GM12878 (cell line): ENCODE measurements around the gene CKS1B. TPM values are rescaled to one million over a fixed set of nuclear protein-coding genes. Genes with fewer than 3 reads are reported as not detected.

Experiments
- MYB ChIP-seq: fragments of 150-350 bp; IDR thresholded peaks from 2 replicates; pipeline ENCODE4 v1.6.1; 2014; ENCODE audit warnings: mild to moderate bottlenecking, low read depth, low read length, borderline replicate concordance
- NFXL1 ChIP-seq: fragments of 450-650 bp; IDR thresholded peaks from 2 replicates; pipeline ENCODE4 v1.6.1; 2017; ENCODE audit warnings: antibody characterized with exemption, mild to moderate bottlenecking, borderline replicate concordance
- PAX8 ChIP-seq: fragments of 450-650 bp; IDR thresholded peaks from 2 replicates; pipeline ENCODE4 v1.6.1; 2017; ENCODE audit warnings: mild to moderate bottlenecking, moderate library complexity
- RCOR1 ChIP-seq: conservative IDR thresholded peaks from 2 replicates; pipeline ENCODE4 v1.6.1; 2012; ENCODE audit warnings: low read depth, low read length, improper control_type of control experiment
- SIX5 ChIP-seq: IDR thresholded peaks from 2 replicates; pipeline ENCODE4 v1.6.1; 2011; ENCODE audit warnings: mild to moderate bottlenecking, low read depth, low read length, moderate library complexity; ENCODE audit not compliant: severe bottlenecking
- SMAD1 ChIP-seq: fragments of 450-650 bp; IDR thresholded peaks from 2 replicates; pipeline ENCODE4 v1.6.1; 2018; ENCODE audit warnings: mild to moderate bottlenecking, low read depth; ENCODE audit not compliant: partially characterized antibody
- SMARCA5 ChIP-seq: fragments of 450-650 bp; IDR thresholded peaks from 2 replicates; pipeline ENCODE4 v1.6.1; 2017; ENCODE audit warnings: mild to moderate bottlenecking
- TAF1 ChIP-seq: IDR thresholded peaks from 2 replicates; pipeline ENCODE4 v1.6.1; 2011; ENCODE audit warnings: mild to moderate bottlenecking, low read depth, low read length, borderline replicate concordance
- polyA plus RNA-seq, 11 experiments: library from polyadenylated mRNA; depleted of rRNA in 4 of 11; unstranded in 6 of 11; stranded (reverse) in 5 of 11; fragments of >200 nt; fragmentation: Nextera tagmentation in 4 of 11; fragmentation: Illumina TruSeq in 1 of 11; extraction: Ambion mirVana in 4 of 11; extraction: Trizol in 1 of 11; gene quantifications; 1 replicate in 1 of 11; 2 replicates in 10 of 11; pipeline versions ENCODE4 v1.2.1 to v1.2.3, GENCODE V29; 2011 to 2016; ENCODE audit warnings: inconsistent platforms in 2 of 11, missing spikeins in 2 of 11, low read depth in 1 of 11
- total RNA-seq, 4 experiments: library from RNA; depleted of rRNA in 3 of 4; stranded (reverse); fragments of >200 nt in 3 of 4; fragmentation: Illumina TruSeq in 1 of 4; extraction: Trizol in 1 of 4; gene quantifications; 2 replicates each; pipeline versions ENCODE4 v1.2.1 to v1.2.3, GENCODE V29; 2013 to 2021
- TF ChIP-seq, protein P1 (sequence below): fragments of 150-350 bp; IDR thresholded peaks from 2 replicates; pipeline ENCODE4 v1.6.1; 2016; ENCODE audit warnings: low read depth, low read length
- TF ChIP-seq, protein P2 (sequence below): fragments of 450-650 bp; formaldehyde crosslinking; IDR thresholded peaks from 2 replicates; pipeline ENCODE4 v1.5.0; 2022; ENCODE audit warnings: mild to moderate bottlenecking, missing genetic modification characterization

The CKS1B gene
- total and polyA plus RNA-seq, 10 of the 15 experiments (the other 5 are each of a cell fraction or from before 2014, with no cell fraction given): 125 to 608 (median 364) TPM

- TF ChIP-seq MYB: no peak
- no peak for TF ChIP-seq PAX8
- no peak; the same call in 1 of the 2 replicates for TF ChIP-seq SMARCA5
- TF ChIP-seq, protein P1, sequence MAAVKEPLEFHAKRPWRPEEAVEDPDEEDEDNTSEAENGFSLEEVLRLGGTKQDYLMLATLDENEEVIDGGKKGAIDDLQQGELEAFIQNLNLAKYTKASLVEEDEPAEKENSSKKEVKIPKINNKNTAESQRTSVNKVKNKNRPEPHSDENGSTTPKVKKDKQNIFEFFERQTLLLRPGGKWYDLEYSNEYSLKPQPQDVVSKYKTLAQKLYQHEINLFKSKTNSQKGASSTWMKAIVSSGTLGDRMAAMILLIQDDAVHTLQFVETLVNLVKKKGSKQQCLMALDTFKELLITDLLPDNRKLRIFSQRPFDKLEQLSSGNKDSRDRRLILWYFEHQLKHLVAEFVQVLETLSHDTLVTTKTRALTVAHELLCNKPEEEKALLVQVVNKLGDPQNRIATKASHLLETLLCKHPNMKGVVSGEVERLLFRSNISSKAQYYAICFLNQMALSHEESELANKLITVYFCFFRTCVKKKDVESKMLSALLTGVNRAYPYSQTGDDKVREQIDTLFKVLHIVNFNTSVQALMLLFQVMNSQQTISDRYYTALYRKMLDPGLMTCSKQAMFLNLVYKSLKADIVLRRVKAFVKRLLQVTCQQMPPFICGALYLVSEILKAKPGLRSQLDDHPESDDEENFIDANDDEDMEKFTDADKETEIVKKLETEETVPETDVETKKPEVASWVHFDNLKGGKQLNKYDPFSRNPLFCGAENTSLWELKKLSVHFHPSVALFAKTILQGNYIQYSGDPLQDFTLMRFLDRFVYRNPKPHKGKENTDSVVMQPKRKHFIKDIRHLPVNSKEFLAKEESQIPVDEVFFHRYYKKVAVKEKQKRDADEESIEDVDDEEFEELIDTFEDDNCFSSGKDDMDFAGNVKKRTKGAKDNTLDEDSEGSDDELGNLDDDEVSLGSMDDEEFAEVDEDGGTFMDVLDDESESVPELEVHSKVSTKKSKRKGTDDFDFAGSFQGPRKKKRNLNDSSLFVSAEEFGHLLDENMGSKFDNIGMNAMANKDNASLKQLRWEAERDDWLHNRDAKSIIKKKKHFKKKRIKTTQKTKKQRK: no peak
- no peak for TF ChIP-seq NFXL1
- TF ChIP-seq SIX5: peak; percentile 47
- TF ChIP-seq RCOR1: no peak
- TF ChIP-seq, protein P2, sequence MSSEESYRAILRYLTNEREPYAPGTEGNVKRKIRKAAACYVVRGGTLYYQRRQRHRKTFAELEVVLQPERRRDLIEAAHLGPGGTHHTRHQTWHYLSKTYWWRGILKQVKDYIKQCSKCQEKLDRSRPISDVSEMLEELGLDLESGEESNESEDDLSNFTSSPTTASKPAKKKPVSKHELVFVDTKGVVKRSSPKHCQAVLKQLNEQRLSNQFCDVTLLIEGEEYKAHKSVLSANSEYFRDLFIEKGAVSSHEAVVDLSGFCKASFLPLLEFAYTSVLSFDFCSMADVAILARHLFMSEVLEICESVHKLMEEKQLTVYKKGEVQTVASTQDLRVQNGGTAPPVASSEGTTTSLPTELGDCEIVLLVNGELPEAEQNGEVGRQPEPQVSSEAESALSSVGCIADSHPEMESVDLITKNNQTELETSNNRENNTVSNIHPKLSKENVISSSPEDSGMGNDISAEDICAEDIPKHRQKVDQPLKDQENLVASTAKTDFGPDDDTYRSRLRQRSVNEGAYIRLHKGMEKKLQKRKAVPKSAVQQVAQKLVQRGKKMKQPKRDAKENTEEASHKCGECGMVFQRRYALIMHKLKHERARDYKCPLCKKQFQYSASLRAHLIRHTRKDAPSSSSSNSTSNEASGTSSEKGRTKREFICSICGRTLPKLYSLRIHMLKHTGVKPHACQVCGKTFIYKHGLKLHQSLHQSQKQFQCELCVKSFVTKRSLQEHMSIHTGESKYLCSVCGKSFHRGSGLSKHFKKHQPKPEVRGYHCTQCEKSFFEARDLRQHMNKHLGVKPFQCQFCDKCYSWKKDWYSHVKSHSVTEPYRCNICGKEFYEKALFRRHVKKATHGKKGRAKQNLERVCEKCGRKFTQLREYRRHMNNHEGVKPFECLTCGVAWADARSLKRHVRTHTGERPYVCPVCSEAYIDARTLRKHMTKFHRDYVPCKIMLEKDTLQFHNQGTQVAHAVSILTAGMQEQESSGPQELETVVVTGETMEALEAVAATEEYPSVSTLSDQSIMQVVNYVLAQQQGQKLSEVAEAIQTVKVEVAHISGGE: no peak
- TF ChIP-seq SMAD1: peak; percentile 83
- TF ChIP-seq TAF1: peak; percentile 47; the same call in 1 of the 2 replicates
Measured at GRCh38 chr1:154937085-154937987, 37.1 kb upstream of the CKS1B start (continued).
